ENCODE data around the gene NFATC3. TPM values are rescaled to one million over a fixed set of nuclear protein-coding genes. Genes with fewer than 3 reads are reported as not detected.

The NFATC3 gene
- total RNA-seq, 2 donors from 2014 or later = 51.1 to 56.7 TPM

DNA sequence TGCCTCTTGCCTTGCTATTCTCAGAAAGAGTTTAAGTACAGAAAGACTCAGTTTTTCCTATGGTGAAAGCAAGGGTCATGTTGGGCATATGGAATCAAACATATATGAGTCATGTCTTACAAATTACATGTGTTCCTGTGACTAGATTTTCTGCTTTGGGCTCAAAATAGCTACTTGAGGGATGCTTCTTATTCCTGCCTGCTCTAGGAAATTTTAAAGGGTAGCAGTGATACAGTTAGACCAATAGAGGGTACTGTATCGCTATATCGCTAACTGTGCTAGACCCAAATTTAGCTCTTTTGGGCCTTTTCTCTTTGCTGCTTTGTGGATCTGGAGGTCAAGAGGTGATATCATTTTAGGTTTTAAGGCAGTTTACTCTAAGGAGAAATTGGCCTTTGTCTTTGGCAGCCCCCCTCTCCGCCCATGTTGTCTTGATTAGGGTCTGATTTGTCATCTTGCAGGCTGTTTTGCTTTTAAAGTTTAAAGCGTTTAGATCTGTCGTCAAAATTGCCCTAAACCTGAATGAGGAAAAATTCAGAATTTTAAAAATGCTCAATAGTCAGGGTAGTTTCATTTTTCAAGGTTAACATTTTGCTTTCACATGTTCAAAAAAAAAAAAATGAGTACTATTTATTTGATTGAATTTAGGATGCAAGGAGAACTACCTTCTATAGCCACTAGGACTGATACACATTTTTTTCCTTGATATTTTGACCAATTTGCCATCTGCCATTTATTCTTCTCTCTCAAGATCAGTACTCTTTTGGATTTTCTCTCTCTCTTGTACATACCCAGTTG lies 8.8 kb downstream of the NFATC3 start:
- TF ChIP-seq, protein P1, sequence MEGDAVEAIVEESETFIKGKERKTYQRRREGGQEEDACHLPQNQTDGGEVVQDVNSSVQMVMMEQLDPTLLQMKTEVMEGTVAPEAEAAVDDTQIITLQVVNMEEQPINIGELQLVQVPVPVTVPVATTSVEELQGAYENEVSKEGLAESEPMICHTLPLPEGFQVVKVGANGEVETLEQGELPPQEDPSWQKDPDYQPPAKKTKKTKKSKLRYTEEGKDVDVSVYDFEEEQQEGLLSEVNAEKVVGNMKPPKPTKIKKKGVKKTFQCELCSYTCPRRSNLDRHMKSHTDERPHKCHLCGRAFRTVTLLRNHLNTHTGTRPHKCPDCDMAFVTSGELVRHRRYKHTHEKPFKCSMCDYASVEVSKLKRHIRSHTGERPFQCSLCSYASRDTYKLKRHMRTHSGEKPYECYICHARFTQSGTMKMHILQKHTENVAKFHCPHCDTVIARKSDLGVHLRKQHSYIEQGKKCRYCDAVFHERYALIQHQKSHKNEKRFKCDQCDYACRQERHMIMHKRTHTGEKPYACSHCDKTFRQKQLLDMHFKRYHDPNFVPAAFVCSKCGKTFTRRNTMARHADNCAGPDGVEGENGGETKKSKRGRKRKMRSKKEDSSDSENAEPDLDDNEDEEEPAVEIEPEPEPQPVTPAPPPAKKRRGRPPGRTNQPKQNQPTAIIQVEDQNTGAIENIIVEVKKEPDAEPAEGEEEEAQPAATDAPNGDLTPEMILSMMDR (IDR thresholded peaks at IDR 0.05) = peak; percentile 29
- no peaks in the 10 kb centered on the region for H3K27me3 ChIP-seq (replicated peaks; ENCODE audit: insufficient read depth)
- ATAC-seq (ENCODE audit: insufficient number of reproducible peaks, low FRiP score, low read depth) = no peak
- no peak overlapping the region for H3K4me3 ChIP-seq
- H3K4me1 ChIP-seq (ENCODE audit: control insufficient read depth in 1 of 2, low read depth in 2 of 2) = peaks cover 38 to 47% of the 10 kb centered on the region in 2 donors
- H3K27ac ChIP-seq = no peak overlapping the region
- no peak for DNase-seq (ENCODE audit: low spot score)
- H3K36me3 ChIP-seq = no peaks in the 10 kb centered on the region
- H3K9me3 ChIP-seq = no peaks in the 10 kb centered on the region

DNA sequence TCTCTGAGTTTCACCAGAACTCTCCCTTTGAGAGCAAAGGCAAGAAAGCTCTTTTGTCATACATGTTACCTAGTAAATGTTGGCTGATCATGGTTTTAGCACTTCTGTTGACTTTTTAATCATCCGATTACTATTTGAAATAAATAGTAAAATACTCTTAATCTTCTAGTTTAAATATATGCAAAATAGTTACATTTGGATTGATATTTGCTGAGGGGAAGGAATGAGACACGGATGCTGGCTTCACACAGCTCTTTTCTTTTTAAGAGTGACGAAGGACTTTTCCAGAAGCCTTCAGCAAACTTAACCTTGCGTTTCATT lies 9.4 kb downstream of the NFATC3 start:
- no peak for DNase-seq (ENCODE audit: low spot score)
- Histone ChIP-seq H3K4me1 (ENCODE audit: control insufficient read depth in 1 of 2, low read depth in 2 of 2) (peaks cover 37 to 42% of the 10 kb centered on the region in 2 donors), H3K4me3 (no peak overlapping the region), H3K27ac (no peak overlapping the region), H3K9me3 (no peaks in the 10 kb centered on the region), H3K27me3 (replicated peaks; ENCODE audit: insufficient read depth) (no peaks in the 10 kb centered on the region), H3K36me3 (no peaks in the 10 kb centered on the region)
- ATAC-seq (ENCODE audit: insufficient number of reproducible peaks, low FRiP score, low read depth) = no peak
- TF ChIP-seq, protein P1 (IDR thresholded peaks at IDR 0.05) = no peak

DNA sequence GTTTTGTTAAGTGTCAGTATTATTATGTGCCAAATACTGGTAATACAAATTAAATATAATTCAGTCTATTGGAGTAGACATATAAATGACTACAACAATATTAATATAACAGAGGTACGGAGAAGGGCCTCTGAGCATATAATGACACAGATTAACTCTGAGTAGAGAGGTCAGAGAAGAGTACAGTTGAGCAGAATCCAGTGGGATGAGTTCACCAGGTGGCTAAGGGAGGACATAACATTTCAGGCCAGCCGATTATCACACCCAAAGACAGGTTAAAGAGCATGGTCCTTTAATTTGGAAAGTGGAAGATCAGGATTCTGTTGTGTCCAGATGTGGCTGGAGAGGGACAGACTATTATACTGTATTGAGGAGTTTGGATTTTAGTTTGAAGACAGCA lies 11.3 kb downstream of the NFATC3 start:
- Histone ChIP-seq H3K4me1 (ENCODE audit: control insufficient read depth in 1 of 2, low read depth in 2 of 2) (peaks cover 26% of the 10 kb centered on the region in 2 donors), H3K4me3 (no peak overlapping the region), H3K27me3 (replicated peaks; ENCODE audit: insufficient read depth) (no peaks in the 10 kb centered on the region), H3K9me3 (no peaks in the 10 kb centered on the region), H3K36me3 (no peaks in the 10 kb centered on the region), H3K27ac (no peak overlapping the region)
- TF ChIP-seq, protein P1 (IDR thresholded peaks at IDR 0.05) = no peak
- DNase-seq (ENCODE audit: low spot score) (no peak), ATAC-seq (ENCODE audit: insufficient number of reproducible peaks, low FRiP score, low read depth) (no peak)

DNA sequence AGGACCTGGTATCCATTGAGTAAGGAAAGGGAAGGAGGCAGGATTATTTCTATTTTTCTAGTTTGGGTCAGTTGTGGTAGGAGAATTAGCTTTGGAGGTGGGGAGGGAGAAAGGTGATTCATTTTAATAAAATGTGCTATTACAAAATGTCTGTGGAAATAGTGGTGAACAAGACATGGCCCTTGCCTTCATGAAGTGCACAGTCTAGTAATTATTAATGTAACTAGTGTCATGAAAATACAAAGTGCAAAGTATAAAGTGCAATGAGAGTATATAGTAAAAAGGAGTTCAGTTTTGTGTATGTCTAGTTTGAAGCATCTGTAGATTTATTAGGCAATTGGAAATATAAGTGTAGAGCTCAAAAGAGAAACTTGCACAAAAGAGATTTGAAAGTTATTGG lies 11.9 kb downstream of the NFATC3 start:
- H3K9me3 ChIP-seq = no peaks in the 10 kb centered on the region
- no peaks in the 10 kb centered on the region for H3K36me3 ChIP-seq
- DNase-seq (ENCODE audit: low spot score) (no peak), ATAC-seq (ENCODE audit: insufficient number of reproducible peaks, low FRiP score, low read depth) (no peak)
- H3K27ac ChIP-seq = no peak overlapping the region
- TF ChIP-seq, protein P1 (IDR thresholded peaks at IDR 0.05) = no peak
- peaks cover 20 to 22% of the 10 kb centered on the region in 2 donors for H3K4me1 ChIP-seq (ENCODE audit: control insufficient read depth in 1 of 2, low read depth in 2 of 2)
- H3K4me3 ChIP-seq = no peak overlapping the region
- no peaks in the 10 kb centered on the region for H3K27me3 ChIP-seq (replicated peaks; ENCODE audit: insufficient read depth)

DNA sequence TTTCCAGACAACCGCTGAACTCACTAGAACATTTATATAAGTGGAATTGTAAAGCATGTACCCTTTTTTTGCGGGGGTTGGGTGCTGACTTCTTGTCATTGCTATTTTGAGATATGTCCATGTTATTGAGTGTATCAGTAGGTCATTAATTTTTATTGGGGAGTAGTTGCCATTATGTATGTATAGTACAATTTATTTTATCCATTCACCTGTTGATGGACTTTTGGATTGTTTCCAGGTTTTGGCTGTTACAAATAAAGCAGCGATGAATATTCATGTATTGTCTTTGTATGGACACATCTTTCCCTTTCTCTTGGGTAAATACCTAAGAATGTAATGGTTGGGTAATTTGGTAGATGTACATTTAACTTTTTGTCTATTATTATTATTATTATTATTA lies 12.7 kb downstream of the NFATC3 start:
- H3K4me3 ChIP-seq = no peak overlapping the region
- no peaks in the 10 kb centered on the region for H3K27me3 ChIP-seq (replicated peaks; ENCODE audit: insufficient read depth)
- H3K27ac ChIP-seq = no peak overlapping the region
- H3K4me1 ChIP-seq (ENCODE audit: control insufficient read depth in 1 of 2, low read depth in 2 of 2) = peaks cover 12 to 17% of the 10 kb centered on the region in 2 donors
- ATAC-seq (ENCODE audit: insufficient number of reproducible peaks, low FRiP score, low read depth) (no peak), DNase-seq (ENCODE audit: low spot score) (no peak)
- no peaks in the 10 kb centered on the region for H3K36me3 ChIP-seq
- TF ChIP-seq, protein P1 (IDR thresholded peaks at IDR 0.05) = no peak
- no peaks in the 10 kb centered on the region for H3K9me3 ChIP-seq

All from thoracic aorta (tissue), 2 donors.